ENCODE measurements around the gene HNF1A. TPM values are rescaled to one million over a fixed set of nuclear protein-coding genes. Genes with fewer than 3 reads are reported as not detected.
A peak's percentile ranks its signal among the peaks of the same experiment; 100 is the strongest.

Gene HNF1A
- total and polyA plus RNA-seq, 7 experiments from 2014 or later, result not detected

- H3K9me3 Mint-ChIP-seq, result peaks cover 0 to 14% (median 0%) of the 10 kb centered on the region in 11 donors
- intact Hi-C loops (cut with micrococcal nuclease), result no loop called here
- POLR2A ChIA-PET, result no interaction called here
- peaks cover 0 to 7% (median 0%) of the 10 kb centered on the region in 7 donors for H3K4me1 Mint-ChIP-seq
- Histone ChIP-seq H3K4me1 (ENCODE audit: control insufficient read depth in 2 of 2, insufficient read depth in 2 of 2, low read length in 2 of 2) (no peaks in the 10 kb centered on the region), H3K9me3 (ENCODE audit: control insufficient read depth in 2 of 3, low read length in 3 of 3) (no peaks in the 10 kb centered on the region), H3K27ac (ENCODE audit: low read depth, low read length) (no peak overlapping the region), H3K4me3 (ENCODE audit: low read length) (no peak overlapping the region), H3K27me3 (ENCODE audit: control insufficient read depth in 2 of 2, insufficient read depth in 2 of 2, low read length in 2 of 2) (no peaks in the 10 kb centered on the region), H3K36me3 (ENCODE audit: control insufficient read depth in 2 of 3, insufficient read depth in 3 of 3, low read length in 3 of 3) (peaks cover 0 to 21% (median 0%) of the 10 kb centered on the region in 3 experiments)
- H3K36me3 Mint-ChIP-seq, result peaks cover 0 to 5% (median 4%) of the 10 kb centered on the region in 5 donors
- peaks cover 0 to 17% (median 11%) of the 10 kb centered on the region in 5 donors for H3K27me3 Mint-ChIP-seq
- ATAC-seq (no peak), DNase-seq (no peak)
- CTCF ChIA-PET, result interaction anchor here (0.5 to 0.6 kb wide), 2 partner anchors 61 to 116 kb away, joined by 3 to 5 read pairs; no protein-coding TSS in a partner anchor
- no peak overlapping the region for H3K27ac Mint-ChIP-seq
- no peak overlapping the region for H3K4me3 Mint-ChIP-seq
These were observed 20.1 kb downstream of the HNF1A start for GRCh38 chr12:120998435-120998834.

GRCh38 chr12:120999191-121000120, 21.1 kb downstream of the HNF1A start:
- DNase-seq (no peak), ATAC-seq (no peak)
- peaks cover 0 to 32% (median 3%) of the 10 kb centered on the region in 3 experiments for H3K36me3 ChIP-seq (ENCODE audit: control insufficient read depth in 2 of 3, insufficient read depth in 3 of 3, low read length in 3 of 3)
- Mint-ChIP-seq H3K9me3 (peaks cover 0 to 14% (median 0%) of the 10 kb centered on the region in 11 donors), H3K27ac (no peak overlapping the region), H3K36me3 (peaks cover 0 to 11% (median 4%) of the 10 kb centered on the region in 5 donors), H3K4me1 (peaks cover 0 to 11% (median 0%) of the 10 kb centered on the region in 7 donors), H3K27me3 (peaks cover 0 to 15% (median 10%) of the 10 kb centered on the region in 5 donors), H3K4me3 (no peak overlapping the region)
- CTCF ChIA-PET, result no interaction called here
- no peaks in the 10 kb centered on the region for H3K27me3 ChIP-seq (ENCODE audit: control insufficient read depth in 2 of 2, insufficient read depth in 2 of 2, low read length in 2 of 2)
- H3K27ac ChIP-seq (ENCODE audit: low read depth, low read length), result no peak overlapping the region
- no peak overlapping the region for H3K4me3 ChIP-seq (ENCODE audit: low read length)
- POLR2A ChIA-PET, result no interaction called here
- no peaks in the 10 kb centered on the region for H3K9me3 ChIP-seq (ENCODE audit: control insufficient read depth in 2 of 3, low read length in 3 of 3)
- intact Hi-C loops (cut with micrococcal nuclease), result no loop called here
- no peaks in the 10 kb centered on the region for H3K4me1 ChIP-seq (ENCODE audit: control insufficient read depth in 2 of 2, insufficient read depth in 2 of 2, low read length in 2 of 2)

GRCh38 chr12:121000530-121000929, 22.2 kb downstream of the HNF1A start:
- Histone ChIP-seq H3K27ac (ENCODE audit: low read depth, low read length) (no peak overlapping the region), H3K36me3 (ENCODE audit: control insufficient read depth in 2 of 3, insufficient read depth in 3 of 3, low read length in 3 of 3) (peaks cover 0 to 40% (median 4%) of the 10 kb centered on the region in 3 experiments), H3K27me3 (ENCODE audit: control insufficient read depth in 2 of 2, insufficient read depth in 2 of 2, low read length in 2 of 2) (no peaks in the 10 kb centered on the region), H3K4me3 (ENCODE audit: low read length) (no peak overlapping the region), H3K4me1 (ENCODE audit: control insufficient read depth in 2 of 2, insufficient read depth in 2 of 2, low read length in 2 of 2) (no peaks in the 10 kb centered on the region), H3K9me3 (ENCODE audit: control insufficient read depth in 2 of 3, low read length in 3 of 3) (no peaks in the 10 kb centered on the region)
- Mint-ChIP-seq H3K36me3 (peaks cover 0 to 19% (median 6%) of the 10 kb centered on the region in 5 donors), H3K27me3 (peaks cover 0 to 4% (median 3%) of the 10 kb centered on the region in 5 donors), H3K4me1 (peaks cover 0 to 8% (median 0%) of the 10 kb centered on the region in 7 donors), H3K27ac (no peak overlapping the region), H3K4me3 (no peak overlapping the region), H3K9me3 (peaks cover 0 to 3% (median 0%) of the 10 kb centered on the region in 11 donors)
- POLR2A ChIA-PET, result no interaction called here
- DNase-seq (no peak), ATAC-seq (no peak)
- CTCF ChIA-PET, result interaction anchor here (0.9 kb wide), 1 partner anchor 1470 kb away, joined by 3 read pairs; no protein-coding TSS in a partner anchor
- intact Hi-C loops (cut with micrococcal nuclease), result no loop called here

DNA sequence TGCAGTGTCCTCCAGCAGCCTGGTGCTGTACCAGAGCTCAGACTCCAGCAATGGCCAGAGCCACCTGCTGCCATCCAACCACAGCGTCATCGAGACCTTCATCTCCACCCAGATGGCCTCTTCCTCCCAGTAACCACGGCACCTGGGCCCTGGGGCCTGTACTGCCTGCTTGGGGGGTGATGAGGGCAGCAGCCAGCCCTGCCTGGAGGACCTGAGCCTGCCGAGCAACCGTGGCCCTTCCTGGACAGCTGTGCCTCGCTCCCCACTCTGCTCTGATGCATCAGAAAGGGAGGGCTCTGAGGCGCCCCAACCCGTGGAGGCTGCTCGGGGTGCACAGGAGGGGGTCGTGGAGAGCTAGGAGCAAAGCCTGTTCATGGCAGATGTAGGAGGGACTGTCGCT, 22.7 kb downstream of the HNF1A start:
- H3K4me3 Mint-ChIP-seq, result no peak overlapping the region
- H3K27me3 Mint-ChIP-seq, result no peaks in the 10 kb centered on the region
- peaks cover 0 to 5% (median 0%) of the 10 kb centered on the region in 7 donors for H3K4me1 Mint-ChIP-seq
- ChIA-PET CTCF (interaction anchor here (0.9 kb wide), 1 partner anchor 1470 kb away, joined by 3 read pairs; no protein-coding TSS in a partner anchor), POLR2A (no interaction called here)
- Histone ChIP-seq H3K27ac (ENCODE audit: low read depth, low read length) (no peak overlapping the region), H3K27me3 (ENCODE audit: control insufficient read depth in 2 of 2, insufficient read depth in 2 of 2, low read length in 2 of 2) (no peaks in the 10 kb centered on the region), H3K4me3 (ENCODE audit: low read length) (no peak overlapping the region), H3K36me3 (ENCODE audit: control insufficient read depth in 2 of 3, insufficient read depth in 3 of 3, low read length in 3 of 3) (peaks cover 0 to 44% (median 4%) of the 10 kb centered on the region in 3 experiments), H3K4me1 (ENCODE audit: control insufficient read depth in 2 of 2, insufficient read depth in 2 of 2, low read length in 2 of 2) (no peaks in the 10 kb centered on the region), H3K9me3 (ENCODE audit: control insufficient read depth in 2 of 3, low read length in 3 of 3) (no peaks in the 10 kb centered on the region)
- H3K27ac Mint-ChIP-seq, result no peak overlapping the region
- intact Hi-C loops (cut with micrococcal nuclease), result no loop called here
- H3K36me3 Mint-ChIP-seq, result peaks cover 0 to 20% (median 8%) of the 10 kb centered on the region in 5 donors
- ATAC-seq, result no peak
- DNase-seq, result no peak
- no peaks in the 10 kb centered on the region for H3K9me3 Mint-ChIP-seq

GRCh38 chr12:121001841-121002483, 23.6 kb downstream of the HNF1A start:
- H3K36me3 ChIP-seq (ENCODE audit: control insufficient read depth in 2 of 3, insufficient read depth in 3 of 3, low read length in 3 of 3), result peaks cover 0 to 50% (median 4%) of the 10 kb centered on the region in 3 experiments

DNA sequence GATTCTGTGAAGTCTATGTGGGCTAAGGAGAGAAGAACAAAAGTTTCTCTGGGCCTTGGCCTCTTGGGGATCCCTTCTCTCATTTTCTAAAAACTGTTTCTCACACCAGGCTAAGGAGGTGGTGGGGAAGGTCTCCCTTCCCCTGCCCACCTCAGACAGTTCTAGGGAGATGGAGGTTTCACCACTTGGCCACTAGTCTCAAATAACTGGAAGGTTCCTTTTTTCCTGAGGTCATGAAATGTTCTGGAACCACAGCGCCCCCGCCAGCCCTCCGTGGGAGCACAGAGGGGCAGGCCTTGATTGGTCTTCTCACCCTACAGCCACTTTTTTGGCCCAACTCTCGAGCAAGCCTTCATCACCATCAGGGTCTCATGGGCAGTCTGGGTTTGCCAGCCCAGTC, 25.3 kb downstream of the HNF1A start:
- no peaks in the 10 kb centered on the region for H3K27me3 ChIP-seq (ENCODE audit: control insufficient read depth in 2 of 2, insufficient read depth in 2 of 2, low read length in 2 of 2)
- intact Hi-C loops (cut with micrococcal nuclease), result loop anchor here in 1 of 2 donors (2.0 kb wide), 1 partner anchor 107 kb away; no protein-coding TSS in a partner anchor
- Mint-ChIP-seq H3K27me3 (no peaks in the 10 kb centered on the region), H3K9me3 (no peaks in the 10 kb centered on the region), H3K36me3 (peaks cover 0 to 40% (median 12%) of the 10 kb centered on the region in 5 donors), H3K27ac (peak overlapping the region in 1 of 9 donors; percentile 25), H3K4me1 (peaks cover 0 to 5% (median 0%) of the 10 kb centered on the region in 7 donors), H3K4me3 (no peak overlapping the region)
- POLR2A ChIA-PET, result no interaction called here
- peaks cover 0 to 67% (median 4%) of the 10 kb centered on the region in 3 experiments for H3K36me3 ChIP-seq (ENCODE audit: control insufficient read depth in 2 of 3, insufficient read depth in 3 of 3, low read length in 3 of 3)
- no peak overlapping the region for H3K27ac ChIP-seq (ENCODE audit: low read depth, low read length)
- H3K4me1 ChIP-seq (ENCODE audit: control insufficient read depth in 2 of 2, insufficient read depth in 2 of 2, low read length in 2 of 2), result no peaks in the 10 kb centered on the region
- no peak for ATAC-seq
- no peak overlapping the region for H3K4me3 ChIP-seq (ENCODE audit: low read length)
- CTCF ChIA-PET, result interaction anchor here (0.6 kb wide), 1 partner anchor 122 kb away, joined by 3 read pairs; no protein-coding TSS in a partner anchor
- H3K9me3 ChIP-seq (ENCODE audit: control insufficient read depth in 2 of 3, low read length in 3 of 3), result no peaks in the 10 kb centered on the region
- DNase-seq, result no peak

More at GRCh38 chr12:121001841-121002483, 23.6 kb downstream of the HNF1A start:
- DNase-seq (no peak), ATAC-seq (no peak)
- intact Hi-C loops (cut with micrococcal nuclease), result no loop called here
- no peaks in the 10 kb centered on the region for H3K27me3 Mint-ChIP-seq
- Histone ChIP-seq H3K27ac (ENCODE audit: low read depth, low read length) (no peak overlapping the region), H3K9me3 (ENCODE audit: control insufficient read depth in 2 of 3, low read length in 3 of 3) (no peaks in the 10 kb centered on the region), H3K4me3 (ENCODE audit: low read length) (no peak overlapping the region), H3K27me3 (ENCODE audit: control insufficient read depth in 2 of 2, insufficient read depth in 2 of 2, low read length in 2 of 2) (no peaks in the 10 kb centered on the region), H3K4me1 (ENCODE audit: control insufficient read depth in 2 of 2, insufficient read depth in 2 of 2, low read length in 2 of 2) (no peaks in the 10 kb centered on the region)
- no peak overlapping the region for H3K4me3 Mint-ChIP-seq
- no peak overlapping the region for H3K27ac Mint-ChIP-seq
- ChIA-PET CTCF (no interaction called here), POLR2A (no interaction called here)
- peaks cover 0 to 5% (median 0%) of the 10 kb centered on the region in 7 donors for H3K4me1 Mint-ChIP-seq
- H3K9me3 Mint-ChIP-seq, result no peaks in the 10 kb centered on the region
- peaks cover 0 to 29% (median 9%) of the 10 kb centered on the region in 5 donors for H3K36me3 Mint-ChIP-seq
